ENCODE measurements around the gene FBL. TPM values are rescaled to one million over a fixed set of nuclear protein-coding genes. Genes with fewer than 3 reads are reported as not detected.
"Not testable (repeated sequence)": the region's sequence is repeated elsewhere in the genome, so short reads cannot be mapped to it uniquely, and the experiment has no call there.

The FBL gene
- total RNA-seq, 1 experiment from 2014 or later: 576 TPM

- TF ChIP-seq E2F4 (CRISPR knock-in tag; IDR thresholded peaks at IDR 0.05; ENCODE audit: borderline replicate concordance, low read depth): no peak
These were observed 44.8 kb upstream of the FBL start (continued) for GRCh38 chr19:39890755-39891551.

- not testable (repeated sequence) for H3K9me3 Mint-ChIP-seq; DNase-seq (ENCODE audit: low spot score); H3K4me1 Mint-ChIP-seq; H3K36me3 Mint-ChIP-seq; H3K4me3 Mint-ChIP-seq; H3K27ac Mint-ChIP-seq; H3K27me3 Mint-ChIP-seq (ENCODE audit: low read depth); ATAC-seq
- ChIA-PET POLR2A (interaction anchor here (0.7 to 1.1 kb wide), 2 partner anchors 65 to 80 kb away, joined by 8 to 10 read pairs; partner anchors contain the start of gene PSMC4), CTCF (interaction anchor here (0.6 to 1.5 kb wide), 3 partner anchors 9 to 276 kb away, joined by 3 to 5 read pairs (median 3); partner anchors contain the start of gene PSMC4)
These were observed 43.9 kb upstream of the FBL start for GRCh38 chr19:39889872-39890754.

- H3K4me3 Mint-ChIP-seq; H3K9me3 Mint-ChIP-seq; H3K4me1 Mint-ChIP-seq; H3K27me3 Mint-ChIP-seq (ENCODE audit: low read depth); DNase-seq (ENCODE audit: low spot score); POLR2A ChIA-PET; ATAC-seq; H3K27ac Mint-ChIP-seq; H3K36me3 Mint-ChIP-seq; CTCF ChIA-PET: not testable (repeated sequence)
These were observed 41.3 kb upstream of the FBL start for GRCh38 chr19:39887456-39887951.

- ATAC-seq: peak; percentile 13
- POLR2A ChIA-PET, H3K36me3 Mint-ChIP-seq: not testable (repeated sequence)
These were observed 39.8 kb upstream of the FBL start for GRCh38 chr19:39885821-39886554.

GRCh38 chr19:39884721-39885120, 38.5 kb upstream of the FBL start:
- H3K27ac Mint-ChIP-seq; H3K27me3 Mint-ChIP-seq (ENCODE audit: low read depth); DNase-seq (ENCODE audit: low spot score); H3K9me3 Mint-ChIP-seq; ATAC-seq; H3K36me3 Mint-ChIP-seq; POLR2A ChIA-PET; H3K4me1 Mint-ChIP-seq; CTCF ChIA-PET; H3K4me3 Mint-ChIP-seq: not testable (repeated sequence)

More at GRCh38 chr19:39885821-39886554, 39.8 kb upstream of the FBL start:
- H3K4me1 Mint-ChIP-seq; H3K27ac Mint-ChIP-seq; H3K4me3 Mint-ChIP-seq; CTCF ChIA-PET; H3K9me3 Mint-ChIP-seq; H3K27me3 Mint-ChIP-seq (ENCODE audit: low read depth); DNase-seq (ENCODE audit: low spot score): not testable (repeated sequence)

GRCh38 chr19:39882645-39883044, 36.5 kb upstream of the FBL start:
- H3K9me3 Mint-ChIP-seq; H3K4me3 Mint-ChIP-seq; POLR2A ChIA-PET; DNase-seq (ENCODE audit: low spot score); H3K36me3 Mint-ChIP-seq; H3K27me3 Mint-ChIP-seq (ENCODE audit: low read depth); ATAC-seq; H3K4me1 Mint-ChIP-seq; CTCF ChIA-PET: not testable (repeated sequence)
- H3K27ac Mint-ChIP-seq: peak overlapping the region; percentile 8; the same call in 1 of the 2 replicates

- H3K4me1 Mint-ChIP-seq; H3K4me3 Mint-ChIP-seq; H3K27me3 Mint-ChIP-seq (ENCODE audit: low read depth); POLR2A ChIA-PET; H3K36me3 Mint-ChIP-seq; H3K27ac Mint-ChIP-seq; H3K9me3 Mint-ChIP-seq: not testable (repeated sequence)
- ATAC-seq (peak; percentile 95), DNase-seq (ENCODE audit: low spot score) (peak; percentile 87)
- TF ChIP-seq CTCF (IDR thresholded peaks at IDR 0.05): peak; percentile 56
- CTCF ChIA-PET: interaction anchor here (0.6 to 1.2 kb wide), 21 partner anchors 8 to 336 kb away, joined by 3 to 23 read pairs (median 4); partner anchors contain the start of genes DYRK1B, FBL, PSMC4 and TTC9B
These were observed 35.4 kb upstream of the FBL start for GRCh38 chr19:39881495-39882110.

GRCh38 chr19:39880241-39880640, 34.1 kb upstream of the FBL start:
- H3K4me3 Mint-ChIP-seq; H3K4me1 Mint-ChIP-seq; H3K27ac Mint-ChIP-seq; CTCF ChIA-PET; ATAC-seq; H3K36me3 Mint-ChIP-seq; H3K27me3 Mint-ChIP-seq (ENCODE audit: low read depth); POLR2A ChIA-PET; H3K9me3 Mint-ChIP-seq; DNase-seq (ENCODE audit: low spot score): not testable (repeated sequence)

- H3K4me3 Mint-ChIP-seq, H3K27ac Mint-ChIP-seq: not testable (repeated sequence)
These were observed 33.6 kb upstream of the FBL start for GRCh38 chr19:39879796-39880195.

GRCh38 chr19:39878866-39879265, 32.7 kb upstream of the FBL start:
- ATAC-seq; POLR2A ChIA-PET; H3K4me1 Mint-ChIP-seq; DNase-seq (ENCODE audit: low spot score); H3K36me3 Mint-ChIP-seq; H3K9me3 Mint-ChIP-seq; H3K27ac Mint-ChIP-seq; H3K4me3 Mint-ChIP-seq; H3K27me3 Mint-ChIP-seq (ENCODE audit: low read depth): not testable (repeated sequence)
- CTCF ChIA-PET: interaction anchor here (0.8 to 1.7 kb wide), 2 partner anchors 92 to 339 kb away, joined by 3 to 7 read pairs; partner anchors contain the start of gene TTC9B

More at GRCh38 chr19:39879796-39880195, 33.6 kb upstream of the FBL start:
- CTCF ChIA-PET: interaction anchor here (1.7 kb wide), 1 partner anchor 91 kb away, joined by 7 read pairs; no protein-coding TSS in a partner anchor
- H3K9me3 Mint-ChIP-seq; H3K27me3 Mint-ChIP-seq (ENCODE audit: low read depth); H3K36me3 Mint-ChIP-seq; DNase-seq (ENCODE audit: low spot score); POLR2A ChIA-PET; H3K4me1 Mint-ChIP-seq; ATAC-seq: not testable (repeated sequence)
